ENCODE results near the gene GTF2I. TPM values are rescaled to one million over a fixed set of nuclear protein-coding genes. Genes with fewer than 3 reads are reported as not detected.

Gene GTF2I
- total RNA-seq: 100 to 1,000 TPM; 142 to 376 (median 172) TPM

DNA sequence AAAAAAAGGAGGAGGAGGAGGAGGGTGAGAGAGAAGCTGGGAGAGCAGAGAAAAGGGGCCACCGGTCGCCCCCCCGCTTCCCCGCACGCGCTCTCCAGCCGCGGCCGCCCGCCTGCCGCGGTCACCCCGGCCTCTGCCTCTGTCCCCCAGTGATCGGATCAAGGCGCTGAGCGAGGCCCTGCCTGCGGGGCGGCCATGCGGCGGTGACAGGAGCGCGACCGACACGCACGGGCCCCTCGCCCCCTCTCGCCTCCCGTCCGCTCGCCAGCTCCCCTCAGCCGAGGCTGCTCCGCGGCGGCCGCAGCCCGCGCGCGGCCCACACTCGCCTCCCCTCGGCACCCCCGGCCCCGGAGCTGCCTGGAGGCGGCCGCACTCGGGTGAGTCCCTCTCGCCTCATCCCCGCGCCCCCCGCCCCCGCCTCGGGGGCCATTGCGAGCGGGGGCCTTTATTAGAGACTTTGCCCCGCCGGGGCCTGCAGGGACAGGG, at the start of gene GTF2I:
GTF2I (plus strand) TSS at position 27 of the 486 bp plus-strand sequence. CDS start 31,411 bp downstream, outside the sequence.
- no peaks in the 10 kb centered on the region for H3K36me3 ChIP-seq
- no peaks in the 10 kb centered on the region for H3K27me3 ChIP-seq
- 0% methylated on average over 30 of the region's 56 CpGs for WGBS
- DNase-seq (ENCODE audit: low spot score in 2 of 2): peak in 1 of 2 donors; percentile 76
- peak within 1 kb of the TSS; percentile 100 for H3K4me3 ChIP-seq
- H3K9me3 ChIP-seq: no peaks in the 10 kb centered on the region
- peak within 1 kb of the TSS; percentile 100 for H3K27ac ChIP-seq
- peaks cover 55% of the 10 kb centered on the region for H3K4me1 ChIP-seq
- TF ChIP-seq EP300 (IDR thresholded peaks at IDR 0.05): no peak

DNA sequence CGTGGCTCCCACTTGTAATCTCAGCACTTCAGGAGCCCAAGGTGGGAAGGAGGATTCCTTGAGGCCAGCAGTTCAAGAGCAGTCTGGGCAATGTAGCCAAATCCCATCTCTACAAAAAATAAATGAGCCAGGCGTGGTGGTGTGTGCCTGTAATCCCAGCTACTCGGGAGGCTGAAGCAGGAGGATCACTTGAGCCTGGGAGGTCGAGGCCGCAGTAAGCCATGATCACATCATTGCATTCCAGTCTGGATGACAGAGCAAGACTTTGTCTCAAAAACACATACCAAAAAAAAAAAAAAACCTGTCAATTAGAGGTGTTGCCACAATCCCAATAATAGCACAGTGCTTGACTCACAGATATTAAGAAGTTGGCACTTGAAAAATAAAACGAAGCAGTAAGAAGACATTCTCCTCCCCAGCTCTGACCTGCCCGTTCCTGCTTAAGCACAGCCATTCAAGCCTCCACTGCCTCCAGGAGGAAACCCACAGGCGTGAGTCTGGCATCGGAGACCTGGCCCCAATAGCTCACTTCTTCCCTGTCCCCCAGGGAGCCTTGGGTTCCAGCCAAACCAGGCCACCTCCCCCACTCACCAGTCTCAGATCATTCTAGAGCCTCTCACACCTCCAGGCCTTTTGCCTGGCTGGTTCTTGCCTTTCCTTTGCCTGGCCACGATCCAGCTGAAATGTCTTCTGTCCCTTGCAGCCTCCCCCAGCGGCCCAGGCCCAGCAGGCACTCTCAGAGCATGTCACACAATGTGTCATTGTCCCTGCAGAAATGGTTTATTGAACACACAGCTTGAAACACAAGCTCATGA, 45.3 kb upstream of the GTF2I start:
- 38% methylated on average over 11 of the region's 11 CpGs for WGBS
- peak overlapping the region; percentile 68 for H3K27ac ChIP-seq
- H3K4me3 ChIP-seq: no peak overlapping the region
- peak in 1 of 2 donors; percentile 83 for DNase-seq (ENCODE audit: low spot score in 2 of 2)
- no peaks in the 10 kb centered on the region for H3K36me3 ChIP-seq
- no peaks in the 10 kb centered on the region for H3K27me3 ChIP-seq
- peak in 1 of 3 donors; percentile 36 for TF ChIP-seq POLR2AphosphoS5 (IDR thresholded peaks at IDR 0.05)
- no peak for TF ChIP-seq POLR2A (IDR thresholded peaks at IDR 0.05)
- H3K4me1 ChIP-seq: peaks cover 16% of the 10 kb centered on the region
- H3K9me3 ChIP-seq: no peaks in the 10 kb centered on the region

DNA sequence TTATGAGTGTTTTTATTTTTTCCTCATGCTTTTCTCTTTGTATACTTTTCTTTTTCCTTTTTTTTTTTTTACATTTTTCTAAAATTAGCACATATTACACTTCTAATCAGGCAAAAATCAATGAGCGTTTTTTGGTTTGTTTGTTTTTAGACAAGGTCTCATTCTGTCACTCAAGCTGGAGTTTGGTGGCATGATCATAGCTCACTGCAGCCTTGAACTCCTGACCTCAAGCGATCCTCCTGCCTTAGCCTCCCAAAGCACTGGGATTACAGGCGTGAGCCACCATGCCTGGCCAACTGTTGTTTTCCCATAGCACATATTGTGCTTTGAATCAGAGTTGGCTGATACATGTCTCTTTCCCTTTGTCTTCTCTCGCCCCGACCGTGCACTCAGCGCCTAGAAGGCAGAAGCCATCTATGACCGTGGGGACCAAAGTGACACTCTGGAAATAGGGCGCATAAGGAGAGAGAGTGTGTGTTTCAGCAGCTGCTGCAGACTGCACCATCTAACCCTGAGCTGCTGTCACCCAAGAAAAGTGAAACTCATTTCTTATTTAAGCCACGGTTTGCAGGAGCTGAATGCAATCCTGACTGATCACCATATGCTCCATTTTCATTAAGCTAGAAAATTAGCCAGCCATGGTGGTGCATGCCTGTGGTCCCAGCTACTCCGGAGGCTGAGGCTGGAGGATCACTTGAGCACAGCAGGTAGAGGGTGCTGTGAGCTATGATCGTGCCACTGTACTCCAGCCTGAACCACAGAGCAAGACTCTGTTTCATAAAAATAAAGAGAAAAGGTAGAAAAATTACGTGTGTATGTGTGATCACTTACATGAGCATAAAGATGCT, 41.4 kb upstream of the GTF2I start:
- TF ChIP-seq, protein P1, sequence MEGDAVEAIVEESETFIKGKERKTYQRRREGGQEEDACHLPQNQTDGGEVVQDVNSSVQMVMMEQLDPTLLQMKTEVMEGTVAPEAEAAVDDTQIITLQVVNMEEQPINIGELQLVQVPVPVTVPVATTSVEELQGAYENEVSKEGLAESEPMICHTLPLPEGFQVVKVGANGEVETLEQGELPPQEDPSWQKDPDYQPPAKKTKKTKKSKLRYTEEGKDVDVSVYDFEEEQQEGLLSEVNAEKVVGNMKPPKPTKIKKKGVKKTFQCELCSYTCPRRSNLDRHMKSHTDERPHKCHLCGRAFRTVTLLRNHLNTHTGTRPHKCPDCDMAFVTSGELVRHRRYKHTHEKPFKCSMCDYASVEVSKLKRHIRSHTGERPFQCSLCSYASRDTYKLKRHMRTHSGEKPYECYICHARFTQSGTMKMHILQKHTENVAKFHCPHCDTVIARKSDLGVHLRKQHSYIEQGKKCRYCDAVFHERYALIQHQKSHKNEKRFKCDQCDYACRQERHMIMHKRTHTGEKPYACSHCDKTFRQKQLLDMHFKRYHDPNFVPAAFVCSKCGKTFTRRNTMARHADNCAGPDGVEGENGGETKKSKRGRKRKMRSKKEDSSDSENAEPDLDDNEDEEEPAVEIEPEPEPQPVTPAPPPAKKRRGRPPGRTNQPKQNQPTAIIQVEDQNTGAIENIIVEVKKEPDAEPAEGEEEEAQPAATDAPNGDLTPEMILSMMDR (IDR thresholded peaks at IDR 0.05): no peak
- TF ChIP-seq POLR2A (IDR thresholded peaks at IDR 0.05) (no peak), POLR2AphosphoS5 (IDR thresholded peaks at IDR 0.05) (no peak), EP300 (IDR thresholded peaks at IDR 0.05) (no peak)
- Histone ChIP-seq H3K27ac (no peak overlapping the region), H3K4me3 (no peak overlapping the region), H3K4me1 (peaks cover 15% of the 10 kb centered on the region), H3K9me3 (no peaks in the 10 kb centered on the region), H3K27me3 (no peaks in the 10 kb centered on the region), H3K36me3 (no peaks in the 10 kb centered on the region)
- DNase-seq (ENCODE audit: low spot score in 2 of 2): no peak
- WGBS: 90% methylated on average over 13 of the region's 13 CpGs

DNA sequence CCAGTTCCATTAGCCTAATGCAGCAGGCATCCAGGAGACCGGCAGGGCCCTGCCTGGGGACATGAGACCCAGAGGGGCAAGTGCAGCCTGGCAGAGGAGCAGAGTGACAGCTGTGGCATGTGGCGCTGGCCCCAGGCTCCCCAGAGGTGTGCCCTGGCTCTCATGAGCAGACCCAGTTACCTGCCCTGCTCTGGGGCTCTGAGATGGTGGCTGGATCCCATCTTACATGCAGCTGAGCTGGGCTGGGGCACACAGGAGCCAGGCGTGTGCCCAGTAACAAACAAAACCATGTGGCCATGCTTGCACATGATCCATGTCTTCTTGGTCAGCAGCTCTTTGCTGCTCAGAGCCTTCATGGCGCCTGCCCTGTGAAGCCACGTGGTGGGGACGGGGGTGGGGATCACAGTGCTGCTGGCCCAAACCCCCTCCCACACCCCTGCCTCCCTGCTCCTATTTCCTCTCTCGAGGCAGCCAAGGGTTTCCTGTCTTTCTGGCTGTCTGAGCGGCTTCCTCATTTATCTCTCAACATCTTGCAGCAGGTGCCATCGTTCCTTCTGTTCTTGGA, 40.3 kb upstream of the GTF2I start:
- no peak overlapping the region for H3K4me3 ChIP-seq
- no peaks in the 10 kb centered on the region for H3K27me3 ChIP-seq
- no peaks in the 10 kb centered on the region for H3K9me3 ChIP-seq
- no peak for DNase-seq (ENCODE audit: low spot score in 2 of 2)
- H3K27ac ChIP-seq: no peak overlapping the region
- H3K36me3 ChIP-seq: no peaks in the 10 kb centered on the region
- peaks cover 15% of the 10 kb centered on the region for H3K4me1 ChIP-seq
- 26% methylated on average over 3 of the region's 9 CpGs for WGBS
- TF ChIP-seq, protein P1 (IDR thresholded peaks at IDR 0.05): no peak
- TF ChIP-seq POLR2AphosphoS5 (IDR thresholded peaks at IDR 0.05): no peak
- TF ChIP-seq EP300 (IDR thresholded peaks at IDR 0.05): no peak
- no peak for TF ChIP-seq POLR2A (IDR thresholded peaks at IDR 0.05)

DNA sequence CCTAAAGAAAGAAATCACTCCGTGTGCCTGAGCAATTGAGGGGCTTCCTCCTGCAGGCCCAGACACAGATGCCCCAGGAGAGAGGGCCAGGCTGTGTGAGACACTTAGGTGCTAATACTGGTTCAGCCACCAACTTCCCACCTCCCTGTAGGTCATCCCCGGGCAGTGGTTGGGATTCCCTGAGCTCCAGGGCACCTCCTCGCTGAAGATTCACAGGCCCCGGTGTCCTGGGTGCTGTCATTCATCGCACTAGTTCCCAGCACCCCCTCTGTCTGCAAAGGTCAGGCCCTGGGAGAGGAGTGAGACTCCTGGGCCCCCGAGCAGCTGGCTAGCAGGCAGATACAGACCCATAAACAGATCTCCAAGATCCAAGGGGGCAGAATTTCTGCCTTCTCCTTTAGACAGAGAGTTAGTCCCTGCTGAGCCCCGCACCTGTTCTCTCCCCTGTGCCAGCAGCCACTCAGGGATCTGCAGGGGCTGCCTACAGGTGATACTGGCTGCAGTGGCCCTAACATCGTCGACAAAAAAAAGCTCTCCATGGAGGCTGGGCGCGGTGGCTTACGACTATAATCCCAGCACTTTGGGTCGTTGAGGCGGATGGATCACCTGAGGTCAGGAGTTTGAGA, 38.2 kb upstream of the GTF2I start:
- TF ChIP-seq POLR2A (IDR thresholded peaks at IDR 0.05) (no peak), POLR2AphosphoS5 (IDR thresholded peaks at IDR 0.05) (no peak), EP300 (IDR thresholded peaks at IDR 0.05) (no peak)
- TF ChIP-seq, protein P1 (IDR thresholded peaks at IDR 0.05): no peak
- peaks cover 9% of the 10 kb centered on the region for H3K4me1 ChIP-seq

More for the DNA sequence above, 38.2 kb upstream of the GTF2I start:
- Histone ChIP-seq H3K9me3 (no peaks in the 10 kb centered on the region), H3K36me3 (no peaks in the 10 kb centered on the region), H3K4me3 (no peak overlapping the region), H3K27me3 (no peaks in the 10 kb centered on the region), H3K27ac (no peak overlapping the region)
- no peak for DNase-seq (ENCODE audit: low spot score in 2 of 2)
- WGBS: 82% methylated on average over 14 of the region's 14 CpGs
